Keratinocyte (primary cell): ENCODE results near the gene CFAP58.

ENCODE experiments used
- CTCF ChIP-seq, 3 experiments: IDR thresholded peaks in 1 of 3; conservative IDR thresholded peaks in 1 of 3; optimal IDR thresholded peaks in 1 of 3; 2 replicates in 2 of 3; 3 replicates in 1 of 3; pipeline versions ENCODE3 to v1.5.1; 2011; ENCODE audit warnings: low read length in 3 of 3, mild to moderate bottlenecking in 3 of 3, moderate library complexity in 2 of 3, control low read depth in 1 of 3, inconsistent platforms in 1 of 3; ENCODE audit not compliant: insufficient read depth in 2 of 3; ENCODE audit errors: extremely low read depth in 1 of 3
- EZH2 ChIP-seq: IDR thresholded peaks from one replicate; pipeline ENCODE4 v1.6.1; 2012; ENCODE audit warnings: inconsistent platforms, mild to moderate bottlenecking, low read length, moderate library complexity

GRCh38 chr10:104314591-104315485 is 38.8 kb upstream of the CFAP58 start:
- no peak for TF ChIP-seq EZH2
- TF ChIP-seq CTCF (optimal IDR thresholded peaks at IDR 0.05 in 1 of 3, IDR thresholded peaks at IDR 0.05 in 1 of 3, conservative IDR thresholded peaks at IDR 0.05 in 1 of 3; ENCODE audit: extremely low read depth in 1 of 3, insufficient read depth in 2 of 3, low read length in 3 of 3) = no peak
